Hindlimb muscle (tissue), 1 donor: ENCODE results near the gene TLR9. TPM values are rescaled to one million over a fixed set of nuclear protein-coding genes. Genes with fewer than 3 reads are reported as not detected.
"Not testable (repeated sequence)": the region's sequence is repeated elsewhere in the genome, so short reads cannot be mapped to it uniquely, and the experiment has no call there.

Experiments used
- DNase-seq: peaks from one replicate; pipeline ENCODE4 v3.0.0-alpha.2; 2013
- polyA plus RNA-seq: library from polyadenylated mRNA; unstranded; fragments of 120-200 nt; gene quantifications from one replicate; pipeline ENCODE4 v1.2.1, GENCODE V29; 2013; ENCODE audit not compliant: insufficient read length

Gene TLR9
- polyA plus RNA-seq, 1 donor, result 0.28 TPM

DNA sequence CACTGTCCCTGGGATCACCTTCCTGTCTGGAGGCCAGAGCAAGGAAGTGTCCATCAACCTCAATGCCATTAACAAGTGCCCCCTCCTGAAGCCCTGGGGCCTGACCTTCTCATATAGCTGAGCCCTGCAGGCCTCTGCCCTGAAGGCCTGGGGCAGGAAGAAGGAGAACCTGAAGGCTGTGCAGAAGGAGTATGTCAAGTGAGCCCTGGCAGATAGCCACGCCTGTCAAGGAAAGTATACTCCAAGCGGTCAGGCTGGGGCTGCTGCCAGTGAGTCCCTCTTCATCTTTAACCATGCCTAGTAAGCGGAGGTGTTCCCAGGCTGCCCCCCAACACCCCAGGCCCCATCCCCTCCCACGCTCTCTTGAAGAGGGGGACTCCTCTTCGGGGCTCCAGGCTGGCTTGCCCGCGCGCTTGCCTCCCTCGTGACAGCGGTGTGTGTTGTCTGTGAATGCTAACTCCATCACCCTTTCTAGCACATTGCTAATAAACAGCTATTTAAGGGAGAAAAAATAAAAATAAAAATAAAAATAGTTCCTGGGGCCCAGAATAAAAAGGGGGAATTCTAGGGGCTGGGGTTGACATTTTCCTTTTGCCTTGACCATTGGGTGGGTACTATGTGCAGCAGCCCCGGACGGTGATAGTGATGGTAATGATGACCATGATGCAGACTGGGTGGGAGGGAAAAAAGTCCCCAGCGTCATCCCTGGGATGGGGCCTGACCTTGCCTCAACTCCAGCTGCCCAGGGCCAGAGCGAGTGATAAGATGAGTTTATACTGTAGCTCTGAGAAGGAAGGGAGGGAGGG is 30.8 kb downstream of the TLR9 start:
- DNase-seq, result no peak

DNA sequence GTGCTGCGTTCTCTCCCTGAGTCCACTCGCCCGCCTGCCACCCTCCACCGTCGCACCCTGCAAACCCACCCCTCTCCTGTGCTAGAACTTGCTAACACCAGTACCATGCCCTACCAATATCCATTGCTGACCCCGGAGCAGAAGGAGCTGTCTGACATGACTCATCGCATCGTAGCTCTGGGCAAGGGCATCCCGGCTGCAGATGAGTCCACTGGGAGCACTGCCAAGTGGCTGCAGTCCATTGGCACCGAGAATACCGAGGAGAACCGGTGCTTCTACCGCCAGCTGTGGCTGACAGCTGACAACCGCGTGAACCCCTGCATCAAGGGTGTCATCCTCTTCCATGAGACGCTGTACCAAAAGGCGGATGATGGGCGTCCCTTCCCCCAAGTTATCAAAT is 32.4 kb downstream of the TLR9 start:
- peak; percentile 38 for DNase-seq

- DNase-seq, result no peak
These were observed 33.8 kb downstream of the TLR9 start for GRCh38 chr3:52191663-52192062.

DNA sequence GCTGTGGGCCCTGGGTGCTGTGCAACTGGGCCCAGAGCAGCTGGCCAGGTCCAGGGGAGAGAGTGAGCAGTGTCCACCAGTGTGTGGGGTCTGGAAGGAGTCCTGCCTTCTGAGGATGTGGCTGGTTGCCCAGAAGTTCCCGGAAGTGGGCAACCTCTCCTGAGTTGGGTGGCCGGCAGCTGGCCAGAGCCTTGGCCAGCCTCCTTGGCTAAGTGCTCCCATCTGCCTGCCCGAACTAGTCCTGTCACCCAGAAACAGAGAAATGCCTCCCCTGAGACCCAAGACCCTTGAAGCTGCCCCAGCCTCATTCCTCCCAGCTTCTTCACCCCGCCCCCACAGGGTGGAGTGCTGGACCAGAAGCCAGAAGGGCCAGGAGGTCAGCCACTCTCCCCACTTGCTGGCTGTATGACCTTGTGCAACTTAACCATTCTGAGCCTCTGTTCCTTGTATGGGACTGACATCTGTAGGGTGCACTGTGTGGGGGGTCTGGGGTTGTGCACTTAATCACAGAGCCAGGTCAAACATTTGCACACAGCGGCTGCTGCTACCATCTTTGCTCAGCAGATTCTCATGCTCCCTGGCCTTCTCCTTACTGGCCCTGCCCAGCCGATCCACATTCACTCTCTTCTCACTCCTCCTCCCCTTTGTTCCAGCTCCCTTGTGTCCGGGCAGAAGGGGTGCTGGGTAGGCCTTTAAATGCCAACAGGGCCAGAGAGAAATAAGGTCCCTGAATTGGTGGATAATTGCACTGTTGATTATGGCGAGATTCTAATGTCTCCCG is 35.0 kb downstream of the TLR9 start:
- no peak for DNase-seq

DNA sequence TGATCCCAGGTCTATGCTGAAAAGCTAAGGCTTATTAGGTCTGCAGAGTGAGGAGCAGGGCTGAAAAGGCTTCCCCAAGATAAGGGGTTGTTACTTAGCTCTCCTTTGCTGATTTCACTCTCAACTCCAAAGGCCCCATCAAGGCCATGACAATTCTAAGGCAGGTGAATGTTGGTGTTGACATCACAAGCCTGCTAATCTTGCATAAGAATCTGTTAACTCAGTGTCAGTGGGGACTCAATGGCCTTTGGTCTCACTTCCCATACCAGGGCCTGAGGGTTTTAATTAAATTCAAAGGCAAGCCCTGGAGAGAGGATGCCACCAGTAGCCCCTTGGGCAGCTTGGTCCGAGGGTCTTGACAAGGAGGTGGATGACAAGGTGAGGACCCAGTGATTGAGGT is 36.9 kb downstream of the TLR9 start:
- DNase-seq, result no peak

DNA sequence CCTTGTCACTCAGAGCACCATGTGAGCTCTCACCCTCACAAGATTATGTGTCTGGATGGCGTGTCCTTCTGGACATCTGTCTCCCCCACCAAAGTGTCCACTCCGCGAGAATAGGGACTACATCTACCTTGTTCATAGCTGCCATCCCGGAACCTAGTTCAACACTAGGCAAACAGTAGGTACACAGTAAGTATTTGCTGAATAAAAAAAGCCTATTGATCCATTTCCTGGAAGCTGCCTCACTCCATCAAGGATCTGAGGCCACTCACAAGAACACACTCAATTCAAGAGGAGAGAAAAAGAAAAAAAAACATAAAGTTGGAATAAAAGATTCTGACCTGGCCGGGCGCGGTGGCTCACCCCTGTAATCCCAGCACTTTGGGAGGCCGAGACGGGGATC is 38.7 kb downstream of the TLR9 start:
- no peak for DNase-seq

DNA sequence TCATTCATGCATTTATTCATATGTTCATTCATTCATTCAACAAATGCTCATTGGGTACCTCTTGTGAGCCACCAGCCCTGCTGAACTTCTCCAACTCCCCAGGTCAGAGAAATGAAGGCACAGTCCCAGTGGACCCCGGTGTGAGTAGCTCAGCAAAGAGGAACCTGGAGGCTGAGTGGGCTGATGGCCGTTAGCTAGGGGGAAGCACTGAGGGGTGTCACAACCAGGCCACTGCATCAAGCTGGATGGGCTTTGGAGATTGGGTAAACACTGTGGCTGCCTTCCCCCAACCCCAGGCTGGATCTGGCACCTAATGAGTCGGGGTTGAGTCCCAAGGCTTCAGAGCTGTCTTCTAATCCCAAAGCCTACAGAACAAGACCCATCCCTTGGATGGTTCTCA is 39.6 kb downstream of the TLR9 start:
- DNase-seq, result no peak

GRCh38 chr3:52185311-52185710 is 40.1 kb downstream of the TLR9 start:
- DNase-seq, result no peak

- no peak for DNase-seq
These were observed 40.8 kb downstream of the TLR9 start for GRCh38 chr3:52184690-52185089.

GRCh38 chr3:52183786-52184445 is 41.5 kb downstream of the TLR9 start:
- DNase-seq, result no peak

DNA sequence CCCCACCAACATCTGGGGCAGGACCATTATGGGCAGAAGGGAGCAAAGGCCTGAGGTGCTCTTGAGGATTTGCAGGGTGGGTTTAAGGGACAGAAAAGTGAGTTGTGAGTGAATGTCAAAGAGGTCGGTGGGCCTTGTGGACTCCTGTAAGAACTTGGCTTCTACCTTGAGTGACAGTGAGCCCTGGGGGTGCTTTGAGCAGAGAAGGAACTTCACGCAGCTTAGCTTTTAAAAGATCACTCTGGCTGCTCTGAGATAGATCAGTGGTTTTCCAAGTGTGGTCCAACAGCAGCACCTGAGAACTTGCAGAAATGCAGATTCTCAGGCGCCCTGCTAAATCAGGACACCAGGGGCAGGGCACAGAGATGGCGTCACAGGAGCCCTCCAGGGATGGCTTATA is 42.8 kb downstream of the TLR9 start:
- DNase-seq, result no peak

- DNase-seq, result no peak
These were observed 43.2 kb downstream of the TLR9 start for GRCh38 chr3:52182196-52182595.

DNA sequence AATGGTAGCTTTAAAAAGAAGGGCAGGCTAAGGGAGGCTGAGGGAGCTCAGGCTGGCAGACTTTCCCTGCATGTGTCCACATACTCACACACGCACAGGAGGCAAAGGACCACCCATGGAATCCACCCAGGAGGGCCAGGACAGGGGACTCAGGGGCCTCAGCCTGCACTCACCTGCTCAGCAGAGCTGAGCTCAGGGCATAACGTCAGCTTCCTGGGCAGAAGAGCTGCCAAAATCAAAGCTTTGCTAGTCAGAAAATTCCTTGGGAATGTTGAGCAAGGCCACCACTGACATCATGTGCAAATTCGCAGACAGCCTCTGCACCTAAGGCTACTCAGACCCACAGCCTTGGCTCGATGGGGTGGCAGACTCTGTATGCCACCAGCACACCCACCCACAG is 43.9 kb downstream of the TLR9 start:
- no peak for DNase-seq

- DNase-seq, result no peak
These were observed 46.9 kb downstream of the TLR9 start for GRCh38 chr3:52178537-52178936.

- not testable (repeated sequence) for DNase-seq
These were observed 47.3 kb downstream of the TLR9 start for GRCh38 chr3:52178126-52178525.

- DNase-seq, result no peak
These were observed 47.8 kb downstream of the TLR9 start for GRCh38 chr3:52177701-52178042.

GRCh38 chr3:52176951-52177700 is 48.3 kb downstream of the TLR9 start:
- DNase-seq, result no peak

- no peak for DNase-seq
These were observed 49.2 kb downstream of the TLR9 start for GRCh38 chr3:52176180-52176752.

GRCh38 chr3:52175416-52176179 is 49.8 kb downstream of the TLR9 start:
- no peak for DNase-seq

DNA sequence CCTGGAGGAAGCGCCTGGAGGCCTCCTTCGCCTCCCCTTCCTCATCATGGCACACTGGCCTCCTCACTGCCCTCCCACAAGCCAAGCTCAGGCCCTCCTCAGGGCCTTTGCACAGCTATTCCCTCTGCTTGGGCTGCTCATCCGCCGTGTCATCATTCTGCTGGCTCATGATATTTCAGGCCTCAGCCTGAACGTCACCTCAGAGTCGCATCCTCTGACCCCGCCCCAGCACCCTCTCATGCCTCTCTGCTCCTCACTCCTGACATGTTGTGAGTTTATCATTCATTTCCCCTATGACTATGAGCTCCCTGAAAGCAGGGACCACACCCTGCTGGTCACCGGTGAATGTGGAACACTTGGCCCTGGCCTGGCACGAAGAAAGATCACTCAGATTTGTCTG is 50.5 kb downstream of the TLR9 start:
- no peak for DNase-seq

DNA sequence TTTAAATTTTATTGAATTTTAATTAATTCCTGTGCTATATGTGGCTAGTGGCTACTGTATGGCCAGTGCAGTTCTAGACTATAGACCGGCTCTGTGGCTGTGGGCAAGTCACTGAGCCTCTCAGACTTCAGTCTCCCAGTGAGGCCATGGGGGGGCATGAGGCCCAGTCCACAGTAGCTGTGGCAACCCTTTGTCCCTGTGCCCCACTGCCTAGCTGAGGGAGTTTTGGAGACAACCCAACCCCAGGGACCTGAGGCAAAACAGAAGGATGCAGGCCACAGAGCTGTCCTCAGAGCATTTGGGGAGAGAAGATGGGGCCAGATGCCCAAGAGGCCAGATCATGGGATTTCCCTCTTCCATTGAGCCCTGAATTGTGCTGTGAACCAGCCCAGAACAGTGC is 52.3 kb downstream of the TLR9 start:
- DNase-seq, result no peak

DNA sequence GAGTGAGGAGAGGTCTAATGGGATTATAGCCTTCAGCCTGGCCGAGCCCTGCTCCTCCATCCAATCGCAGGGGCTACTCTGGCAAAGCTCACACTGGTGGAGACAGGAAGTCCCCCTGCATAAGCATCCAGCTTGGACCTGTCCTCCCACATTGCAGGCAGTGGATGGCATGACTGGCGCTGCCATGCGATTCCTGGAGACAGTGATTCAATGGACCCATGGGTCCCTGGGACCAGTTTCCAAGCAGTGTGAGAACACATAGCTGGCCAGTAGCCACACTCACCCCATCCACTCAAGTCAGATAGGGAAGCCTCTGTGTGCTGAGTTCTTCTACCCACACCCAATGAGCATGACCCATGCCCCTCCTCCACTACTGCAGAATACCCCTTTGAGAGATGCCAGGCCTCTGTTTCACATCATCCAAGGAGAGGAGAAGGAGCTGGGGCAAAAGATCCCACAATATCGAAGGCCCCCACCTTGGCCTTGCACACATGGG is 53.1 kb downstream of the TLR9 start:
- no peak for DNase-seq
